HCT116 (cell line): Measurements from ENCODE around the gene ATP5PO.

Source experiments
- ATF3 ChIP-seq: IDR thresholded peaks from 2 replicates; pipeline ENCODE4 v1.6.1; 2012
- CEBPB ChIP-seq: IDR thresholded peaks from 2 replicates; pipeline ENCODE4 v1.6.1; 2012; ENCODE audit warnings: low read depth
- CTCF ChIP-seq, 3 experiments: fragments of 200-600 bp in 1 of 3; sonication (generic) in 1 of 3; IDR thresholded peaks in 2 of 3; conservative IDR thresholded peaks in 1 of 3; 2 replicates each; pipeline ENCODE4 v1.5.1; 2012 to 2017; ENCODE audit warnings: low read depth in 2 of 3, low read length in 2 of 3, antibody characterized with exemption in 1 of 3, borderline replicate concordance in 1 of 3, control low read depth in 1 of 3, mild to moderate bottlenecking in 1 of 3, mixed read lengths in 1 of 3, mixed run types in 1 of 3, moderate library complexity in 1 of 3; ENCODE audit not compliant: insufficient read depth in 1 of 3
- EZH2 ChIP-seq: fragments of 200-600 bp; sonication (generic); IDR thresholded peaks from 2 replicates; pipeline ENCODE4 v1.6.1; 2017; ENCODE audit warnings: antibody characterized with exemption, mixed run types
- EZH2phosphoT487 ChIP-seq: fragments of 200-600 bp; IDR thresholded peaks from 2 replicates; pipeline ENCODE4 v1.6.1; 2018; ENCODE audit warnings: antibody characterized with exemption, borderline replicate concordance
- MAX ChIP-seq: IDR thresholded peaks from 2 replicates; pipeline ENCODE4 v1.6.1; 2012
- POLR2A ChIP-seq: IDR thresholded peaks from 2 replicates; pipeline ENCODE4 v1.7.0; 2011; ENCODE audit warnings: borderline replicate concordance; ENCODE audit not compliant: insufficient read depth, insufficient read length; ENCODE audit errors: extremely low read depth
- POLR2AphosphoS5 ChIP-seq: IDR thresholded peaks from 2 replicates; pipeline ENCODE4 v1.6.1; 2011; ENCODE audit warnings: mild to moderate bottlenecking, low read depth, low read length, moderate library complexity
- REST ChIP-seq: IDR thresholded peaks from 2 replicates; pipeline ENCODE4 v1.6.1; 2012; ENCODE audit warnings: low read depth
- SIN3A ChIP-seq: IDR thresholded peaks from 2 replicates; pipeline ENCODE4 v1.6.1; 2012; ENCODE audit warnings: low read depth

- TF ChIP-seq MAX (no peak), CTCF (IDR thresholded peaks at IDR 0.05 in 2 of 3, conservative IDR thresholded peaks at IDR 0.05 in 1 of 3; ENCODE audit: borderline replicate concordance in 1 of 3, insufficient read depth in 1 of 3, low read depth in 2 of 3, low read length in 2 of 3) (no peak), POLR2A (no peak), ATF3 (no peak), POLR2AphosphoS5 (no peak), EZH2phosphoT487 (no peak), CEBPB (no peak), EZH2 (no peak), REST (no peak), SIN3A (no peak)
These were observed 34.2 kb upstream of the ATP5PO start for GRCh38 chr21:33949516-33950430.
